22Rv1 (cell line): ENCODE measurements around the gene MUSK.

Source experiments
- CTCF ChIP-seq: fragments of 450-650 bp; IDR thresholded peaks from 2 replicates; pipeline ENCODE4 v1.5.1; 2017; ENCODE audit warnings: mild to moderate bottlenecking
- ZFX ChIP-seq: fragments of 450-650 bp; IDR thresholded peaks from 2 replicates; pipeline ENCODE4 v1.6.1; 2017; ENCODE audit warnings: antibody characterized with exemption, borderline replicate concordance

GRCh38 chr9:110784309-110784708 lies 115.7 kb downstream of the MUSK start:
- TF ChIP-seq CTCF (no peak), ZFX (no peak)
